ENCODE results near the gene COL15A1.

Gene COL15A1

DNA sequence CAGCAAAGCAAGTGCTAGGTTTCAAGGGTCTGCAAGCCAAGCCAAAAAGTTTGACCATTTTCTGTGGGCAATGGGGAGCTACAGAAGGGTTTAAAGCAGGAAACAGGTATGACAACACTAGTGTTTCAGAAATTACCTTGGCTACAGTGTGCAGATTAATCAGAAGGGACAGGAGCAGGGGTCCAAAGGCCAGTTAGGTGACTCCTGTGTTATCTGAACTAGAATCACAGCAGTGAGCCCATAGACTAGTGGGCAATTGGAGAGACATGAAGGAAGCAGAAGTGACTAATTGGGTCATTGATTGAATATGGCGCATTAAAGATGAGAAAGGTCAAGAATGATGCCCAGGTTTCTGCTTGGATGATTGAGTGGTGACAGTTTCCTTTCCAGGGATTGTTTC, 119.8 kb downstream of the COL15A1 start:
- no peak for DNase-seq

DNA sequence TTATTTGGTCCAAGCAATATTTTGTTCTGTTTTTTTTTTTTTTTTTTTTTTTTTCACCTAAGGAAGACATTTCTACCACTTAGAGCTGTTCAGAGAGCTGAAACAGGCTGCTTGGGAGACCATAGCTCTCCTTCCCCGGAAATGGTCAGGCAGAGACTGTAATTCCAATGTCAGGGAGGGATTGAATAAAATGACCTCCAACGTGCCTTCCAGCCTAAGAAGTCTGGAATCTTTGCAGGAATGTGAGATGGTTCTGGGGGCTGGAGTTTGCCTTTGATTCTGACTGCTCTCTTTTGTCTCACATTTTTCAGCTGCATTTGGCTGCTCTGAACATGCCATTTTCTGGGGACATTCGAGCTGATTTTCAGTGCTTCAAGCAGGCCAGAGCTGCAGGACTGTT, 122.9 kb downstream of the COL15A1 start:
- DNase-seq, result no peak

DNA sequence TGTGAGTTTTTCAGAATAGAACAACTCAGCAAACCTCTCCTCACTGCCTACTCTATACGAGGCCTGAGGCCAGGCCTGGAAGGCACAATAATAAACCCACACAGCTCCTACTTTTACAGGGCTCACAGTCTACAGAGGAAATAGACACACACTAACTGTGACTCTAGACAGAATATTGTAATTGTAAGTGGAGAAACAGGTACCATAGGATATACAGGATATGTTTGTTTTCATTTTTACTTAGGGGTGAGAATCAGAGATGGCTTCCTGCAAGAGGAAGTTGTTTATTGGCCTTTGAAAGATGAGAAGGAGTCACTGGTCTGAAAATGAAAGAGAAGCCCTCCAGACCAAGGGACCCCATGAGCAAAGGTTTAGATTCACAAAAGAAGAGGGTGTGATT, 125.4 kb downstream of the COL15A1 start:
- no peak for DNase-seq

DNA sequence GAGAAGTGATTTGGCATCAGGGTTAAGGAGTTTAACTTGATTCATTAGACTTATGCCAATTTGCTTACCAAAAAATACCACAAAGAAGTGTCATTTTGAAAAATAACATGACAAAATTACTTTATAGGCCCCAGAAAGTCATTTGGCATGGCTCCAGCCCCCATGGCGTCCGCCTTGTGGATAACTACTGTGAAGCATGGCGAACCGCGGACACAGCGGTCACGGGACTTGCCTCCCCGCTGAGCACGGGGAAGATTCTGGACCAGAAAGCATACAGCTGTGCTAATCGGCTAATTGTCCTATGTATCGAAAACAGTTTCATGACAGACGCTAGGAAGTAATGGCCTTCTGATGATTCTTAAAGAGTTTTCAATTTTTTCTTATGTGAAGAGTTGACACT, 125.8 kb downstream of the COL15A1 start:
- no peak for DNase-seq

DNA sequence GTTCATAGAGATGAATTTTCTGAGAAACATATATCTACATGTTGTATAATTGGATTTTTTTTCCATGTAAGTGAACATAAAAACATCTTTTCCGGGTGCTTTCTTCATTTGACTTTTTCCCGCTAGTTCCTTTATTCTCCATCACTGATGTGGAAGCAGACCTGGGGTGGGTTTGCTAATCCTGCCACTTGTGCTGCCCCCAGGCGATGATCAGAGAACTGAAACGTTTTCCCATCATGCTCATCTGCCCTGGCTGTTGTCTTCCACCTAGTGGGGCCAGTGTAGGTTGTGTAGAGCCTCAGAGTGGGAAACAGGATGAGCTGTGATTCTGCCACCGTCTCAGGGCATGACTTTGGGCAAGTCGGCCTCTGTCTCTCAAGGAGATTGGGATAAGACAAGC, 127.0 kb downstream of the COL15A1 start:
- DNase-seq, result no peak

DNA sequence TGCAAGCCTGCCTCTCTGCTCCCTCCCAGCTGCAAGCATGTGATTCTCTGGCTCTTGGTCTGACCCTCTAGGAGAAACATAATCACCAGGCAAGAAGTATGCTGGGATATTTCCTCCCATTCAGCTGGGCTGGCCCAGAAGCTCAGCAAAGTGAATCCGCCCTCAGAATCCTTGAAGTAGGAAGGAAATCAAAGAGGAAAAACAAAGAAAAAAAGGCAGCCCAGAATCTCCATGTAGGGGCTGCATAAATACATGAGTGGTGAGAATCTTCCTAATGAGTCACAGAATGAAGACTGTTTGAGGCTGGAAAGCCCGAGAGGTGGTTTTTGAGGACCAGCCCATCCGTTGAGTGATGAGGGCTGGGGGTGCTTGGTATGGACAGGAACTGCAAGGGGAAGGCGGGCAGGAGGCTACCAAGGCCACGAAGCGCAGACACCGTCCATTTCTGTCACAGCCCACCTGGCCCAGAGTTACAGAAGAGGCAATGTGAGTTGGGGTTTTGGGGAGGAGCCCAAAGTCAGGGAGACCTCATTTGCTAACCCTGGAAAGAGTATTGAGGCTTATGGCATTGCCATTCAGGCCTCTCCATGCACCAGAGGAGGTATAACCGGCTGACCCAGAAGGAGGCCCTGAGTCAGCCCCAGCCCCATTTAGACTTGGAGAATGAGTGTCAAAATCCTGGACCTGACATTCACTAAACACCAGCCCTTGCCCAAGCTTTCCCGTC, 127.8 kb downstream of the COL15A1 start:
- no peak for DNase-seq

DNA sequence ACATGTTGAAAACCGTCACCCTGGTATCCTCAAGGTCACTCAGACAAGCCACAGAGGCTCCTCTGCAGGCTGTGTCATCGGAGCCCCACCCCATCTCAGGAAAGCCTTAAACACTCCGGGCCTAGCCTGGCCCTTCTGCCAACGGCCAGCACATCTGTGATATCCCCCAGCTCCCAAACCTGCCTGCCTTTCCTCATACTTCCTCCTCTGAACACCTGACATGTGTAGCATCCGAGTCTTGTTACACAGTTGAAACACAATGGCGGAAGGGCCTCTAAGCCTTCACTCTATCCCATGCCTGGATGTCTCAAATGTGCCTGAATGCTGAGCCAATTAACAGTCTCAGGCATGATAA, 128.3 kb downstream of the COL15A1 start:
- no peak for DNase-seq

DNA sequence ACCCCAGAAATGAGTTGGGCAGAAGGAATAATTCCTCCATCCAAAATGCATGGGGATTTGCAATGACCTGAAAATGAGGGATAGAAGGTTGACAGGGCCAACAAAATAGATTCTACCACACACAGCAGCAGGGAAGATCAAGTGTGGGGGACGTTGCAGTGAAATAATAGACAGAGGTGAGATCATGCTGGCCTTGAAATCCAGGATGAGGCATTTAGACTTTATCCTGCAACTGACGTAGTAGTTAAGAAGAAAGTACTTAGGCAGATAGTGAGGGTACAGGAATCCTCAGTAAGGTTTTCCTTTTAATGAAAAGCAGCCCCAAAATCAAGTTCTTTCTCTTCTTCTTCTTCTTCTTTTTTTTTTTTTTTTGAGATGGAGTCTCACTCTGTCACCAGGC, 129.6 kb downstream of the COL15A1 start:
- DNase-seq, result no peak

DNA sequence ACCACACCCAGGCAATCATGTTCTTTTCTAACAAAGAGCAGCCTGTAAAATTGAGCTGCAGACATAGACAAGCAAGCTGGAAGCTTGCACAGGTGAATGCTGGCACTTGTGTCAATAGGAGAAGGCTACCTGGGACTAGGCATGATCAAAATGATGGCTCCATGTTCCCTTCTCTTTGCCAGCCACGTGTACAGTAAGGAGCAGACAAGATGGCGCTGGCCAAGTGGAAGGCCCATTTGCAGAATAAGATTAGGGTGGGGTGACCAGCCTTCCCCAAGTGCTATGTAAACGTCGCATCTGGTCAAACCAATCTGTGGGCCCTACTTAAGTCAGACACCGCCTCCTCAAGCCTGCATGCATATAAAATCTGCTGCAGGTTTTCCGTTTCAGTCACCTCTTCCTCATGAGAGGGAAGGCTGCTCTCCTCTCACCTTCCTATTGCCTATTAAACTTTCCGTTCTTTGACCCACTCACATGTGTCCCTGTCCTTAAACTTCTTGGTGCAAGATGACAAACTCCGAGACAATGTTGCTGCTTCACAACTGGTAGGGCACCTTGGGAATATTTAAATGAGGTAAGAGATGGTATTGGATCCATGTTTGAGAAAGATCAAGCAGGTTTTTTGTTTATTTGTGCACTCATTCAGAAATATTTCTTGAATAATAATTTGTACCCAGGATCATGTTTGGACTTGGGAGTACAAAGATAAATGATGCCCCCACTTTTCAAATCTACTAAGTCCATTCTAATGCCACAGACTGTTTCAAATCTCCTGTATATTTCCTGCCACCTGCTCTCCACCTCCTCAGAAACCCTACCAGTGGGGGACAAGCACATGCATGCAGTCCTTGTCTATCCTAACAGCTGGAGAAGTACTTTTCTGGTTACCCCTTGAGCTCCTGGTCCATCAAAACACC, 130.5 kb downstream of the COL15A1 start:
- no peak for DNase-seq

DNA sequence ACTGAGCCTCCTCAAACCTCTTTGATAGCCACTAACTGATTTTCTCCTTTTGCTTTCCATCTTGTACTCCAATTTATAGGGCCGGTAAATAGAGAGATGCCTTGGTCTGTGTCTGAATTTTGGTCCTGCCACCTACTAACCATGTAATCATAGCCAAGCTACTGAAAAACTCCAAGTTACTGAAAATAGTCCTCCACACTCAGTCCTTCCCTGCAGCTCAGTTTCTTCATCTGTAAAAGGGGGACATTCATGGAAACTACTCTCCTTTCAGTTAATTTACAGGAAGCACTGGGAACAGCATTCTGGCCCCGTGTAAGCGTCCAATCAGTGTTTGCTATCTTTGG, 131.2 kb downstream of the COL15A1 start:
- DNase-seq, result no peak

DNA sequence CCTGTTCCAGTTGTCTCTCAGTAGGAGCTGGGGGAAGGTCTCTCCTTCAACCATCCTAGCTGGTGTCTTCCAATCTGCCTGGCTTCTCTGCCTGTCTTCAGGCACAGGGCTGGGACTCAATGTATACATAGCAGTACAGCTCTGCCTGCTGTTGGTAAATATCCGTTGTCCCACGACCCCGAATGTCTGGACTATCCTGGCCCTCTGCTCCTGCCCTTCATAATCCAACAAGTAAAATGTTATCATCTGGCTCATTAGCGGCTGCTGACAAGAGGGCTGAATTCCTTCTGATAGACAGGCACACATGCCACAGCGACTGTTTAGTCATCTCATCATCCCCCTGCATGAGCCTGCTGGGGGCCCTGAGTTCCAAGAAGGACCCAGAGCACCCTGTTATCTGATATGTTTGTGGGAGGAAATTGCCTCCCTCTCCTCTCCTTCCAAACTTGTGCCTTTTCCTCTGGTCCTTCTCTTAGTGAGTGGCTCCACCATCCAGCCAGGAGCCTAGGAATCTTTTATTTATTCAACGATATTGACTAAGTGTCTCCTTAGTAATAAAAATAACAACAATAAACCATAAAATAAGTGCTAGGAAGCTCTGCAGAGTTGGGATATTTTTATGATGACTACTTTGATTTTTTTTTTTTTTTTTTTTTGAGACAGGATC, 131.7 kb downstream of the COL15A1 start:
- no peak for DNase-seq

DNA sequence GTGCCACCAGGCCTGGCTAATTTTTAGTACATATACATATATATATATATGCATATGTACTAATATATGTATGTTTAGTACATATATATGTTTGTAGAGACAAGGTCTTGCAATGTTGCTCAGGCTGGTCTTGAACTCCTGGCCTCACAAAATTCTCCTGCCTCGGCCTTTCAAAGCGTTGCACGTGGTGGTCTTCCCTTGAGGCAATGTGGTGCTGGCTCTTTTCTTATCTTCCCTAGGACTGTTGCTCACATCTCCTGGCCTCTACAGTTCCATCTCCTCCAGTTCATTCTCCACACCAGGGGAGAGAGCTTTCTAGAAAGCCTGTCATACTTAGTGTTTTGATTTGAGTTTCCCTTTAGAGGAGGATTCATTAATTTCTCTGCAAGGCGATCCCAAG, 132.3 kb downstream of the COL15A1 start:
- no peak for DNase-seq

DNA sequence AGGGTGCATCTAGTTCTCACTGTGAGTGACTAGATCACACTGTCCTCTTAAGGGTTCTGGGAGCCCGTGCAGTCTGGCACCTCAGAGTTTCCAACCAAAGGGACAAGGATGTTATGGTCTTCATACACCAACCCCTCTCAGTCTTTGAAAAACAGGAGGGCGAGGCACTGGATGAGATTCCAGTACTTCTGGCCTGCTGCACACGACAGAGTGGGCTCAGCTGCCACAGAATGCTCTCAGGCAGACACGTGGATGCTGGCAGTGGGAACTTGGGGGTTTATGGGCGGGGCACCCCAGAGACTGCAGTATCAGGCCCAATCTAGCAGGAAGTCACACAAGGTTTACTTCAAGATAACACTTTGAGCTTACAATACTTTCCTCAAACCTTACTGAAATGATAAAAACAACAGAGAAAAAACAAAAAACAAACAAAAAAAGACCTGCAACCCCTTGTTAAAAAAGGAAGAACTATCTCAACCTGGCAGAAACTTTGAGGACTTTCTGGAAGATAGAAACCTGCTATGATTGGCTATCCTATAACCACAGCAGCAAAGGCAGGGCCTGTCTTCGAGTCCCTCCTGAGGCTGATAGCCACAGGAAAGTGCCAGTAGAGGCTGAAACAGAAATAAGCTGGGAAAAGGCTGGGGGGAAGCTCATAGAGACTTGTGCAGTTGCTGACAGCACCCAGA, 132.9 kb downstream of the COL15A1 start:
- peak; percentile 38 for DNase-seq

DNA sequence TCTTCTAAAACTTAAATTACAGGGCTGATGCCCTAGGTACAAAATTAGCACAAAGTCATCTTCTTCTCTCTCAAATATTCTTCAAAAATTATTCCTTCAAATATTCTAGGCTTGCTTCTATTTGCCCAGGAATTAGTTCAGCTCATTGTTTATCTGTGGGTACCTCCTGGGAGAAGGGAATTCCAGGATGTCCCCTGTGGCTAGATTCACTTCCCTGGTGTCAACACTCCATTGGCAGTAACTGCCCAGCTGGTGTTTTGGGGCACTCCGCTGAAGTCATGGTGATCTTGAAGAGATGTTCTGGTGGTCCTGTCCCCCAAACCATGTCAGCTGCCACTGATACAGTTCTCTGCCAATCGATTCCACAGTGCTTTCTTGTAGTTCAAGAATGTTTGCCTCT, 135.0 kb downstream of the COL15A1 start:
- DNase-seq, result no peak

DNA sequence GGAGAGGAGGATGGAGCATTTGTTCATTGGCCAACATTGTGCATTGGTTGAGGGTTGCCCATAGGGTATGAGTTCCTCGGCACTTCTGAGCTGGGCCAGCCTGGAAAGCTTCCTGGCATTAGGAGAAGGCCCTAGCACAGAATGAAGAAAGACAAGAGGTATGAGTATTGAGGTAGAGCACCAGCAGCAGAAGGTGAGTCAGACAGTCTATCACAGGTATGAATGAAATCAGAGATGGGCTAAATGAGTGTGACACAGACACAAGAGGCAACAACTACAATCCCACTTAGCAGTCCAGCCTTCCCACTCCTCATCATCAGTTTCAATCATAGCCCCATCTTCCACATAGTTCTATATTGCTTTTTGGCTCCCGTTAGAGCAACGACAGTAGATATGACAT, 135.8 kb downstream of the COL15A1 start:
- no peak for DNase-seq

DNA sequence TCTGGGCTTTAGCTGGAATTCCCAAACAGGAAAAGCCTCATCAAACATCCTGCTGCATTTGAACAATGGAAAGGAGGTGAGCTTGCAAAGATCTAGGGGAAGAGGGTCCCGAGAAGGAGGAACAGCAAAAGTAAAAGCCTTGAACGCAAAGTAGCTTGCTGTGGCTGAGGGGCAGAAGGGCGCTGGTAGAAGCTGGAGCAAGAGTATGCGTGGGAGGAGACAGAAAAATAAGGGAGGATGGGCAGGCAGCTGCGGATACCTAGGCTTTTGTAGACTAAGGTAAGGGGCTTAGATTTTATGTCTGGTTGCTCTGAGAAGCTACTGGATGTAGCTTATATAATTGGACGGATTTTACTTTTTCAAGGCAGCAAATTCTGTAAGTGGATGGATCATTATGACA, 139.3 kb downstream of the COL15A1 start:
- no peak for DNase-seq

DNA sequence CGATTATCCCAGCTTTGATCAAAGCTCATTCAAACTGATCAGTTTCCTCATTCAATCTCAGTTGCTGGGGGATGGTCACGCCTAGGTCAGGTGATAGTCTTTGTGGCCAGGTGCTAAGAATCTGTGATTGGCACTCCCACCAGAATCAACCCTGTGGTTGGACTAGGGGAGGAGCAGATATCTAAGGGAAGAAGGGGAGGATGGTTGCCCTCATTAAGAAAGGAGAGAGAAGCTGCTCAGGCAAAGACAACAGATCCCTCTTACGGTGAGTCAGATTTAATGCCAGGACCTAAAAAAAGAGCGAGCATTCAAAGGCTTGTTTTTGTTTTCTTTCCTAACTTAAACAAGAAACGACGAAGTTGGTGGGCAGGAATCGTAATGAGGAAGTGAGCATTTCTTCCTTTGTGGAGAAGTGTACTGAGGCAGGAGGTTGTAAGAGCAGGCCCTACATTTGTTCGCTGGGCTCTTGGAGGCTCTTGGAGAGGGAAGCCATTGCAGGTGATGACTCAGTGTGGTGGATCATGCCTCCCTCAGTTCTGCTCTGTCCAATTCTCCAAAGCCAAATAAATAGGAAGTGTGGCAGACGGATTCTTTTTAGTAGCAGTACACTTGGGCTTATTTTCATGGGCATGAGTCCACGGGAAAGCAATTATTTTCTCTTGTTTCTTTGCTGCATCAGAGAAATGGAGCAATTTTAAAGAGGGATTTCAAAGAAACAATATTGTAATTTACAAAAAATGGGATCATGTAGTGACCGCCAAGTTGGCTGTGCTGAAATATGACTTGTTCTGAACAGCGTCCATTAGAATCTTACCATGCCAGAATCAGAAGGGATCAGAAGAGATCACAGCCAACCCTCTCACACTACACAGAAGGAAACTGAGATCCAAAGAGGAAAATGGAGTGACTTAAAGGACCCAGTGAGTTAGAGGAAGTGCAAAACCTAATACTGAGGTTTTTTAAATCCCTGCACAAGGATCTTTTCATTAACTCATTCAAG, 142.5 kb downstream of the COL15A1 start:
- DNase-seq, result peak; percentile 17

DNA sequence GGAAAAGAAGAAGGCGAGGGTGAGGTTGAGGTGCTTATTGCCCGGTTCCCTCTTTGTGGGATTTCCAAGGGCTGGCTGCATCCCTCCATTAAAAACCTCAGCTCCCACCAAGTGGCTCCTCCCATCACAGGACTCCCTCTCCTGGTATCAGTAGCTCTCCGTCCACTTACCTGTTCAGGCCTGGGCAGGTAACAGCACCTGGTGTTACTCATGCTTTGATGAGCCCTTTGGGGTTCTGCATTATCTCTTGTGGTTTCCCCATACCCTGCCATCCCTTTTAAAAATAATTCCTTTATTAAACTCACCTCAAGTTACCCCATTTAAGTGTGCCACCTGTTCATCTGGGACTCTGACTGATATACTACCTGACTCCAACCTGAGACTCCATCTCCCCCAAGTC, 143.8 kb downstream of the COL15A1 start:
- DNase-seq, result no peak

DNA sequence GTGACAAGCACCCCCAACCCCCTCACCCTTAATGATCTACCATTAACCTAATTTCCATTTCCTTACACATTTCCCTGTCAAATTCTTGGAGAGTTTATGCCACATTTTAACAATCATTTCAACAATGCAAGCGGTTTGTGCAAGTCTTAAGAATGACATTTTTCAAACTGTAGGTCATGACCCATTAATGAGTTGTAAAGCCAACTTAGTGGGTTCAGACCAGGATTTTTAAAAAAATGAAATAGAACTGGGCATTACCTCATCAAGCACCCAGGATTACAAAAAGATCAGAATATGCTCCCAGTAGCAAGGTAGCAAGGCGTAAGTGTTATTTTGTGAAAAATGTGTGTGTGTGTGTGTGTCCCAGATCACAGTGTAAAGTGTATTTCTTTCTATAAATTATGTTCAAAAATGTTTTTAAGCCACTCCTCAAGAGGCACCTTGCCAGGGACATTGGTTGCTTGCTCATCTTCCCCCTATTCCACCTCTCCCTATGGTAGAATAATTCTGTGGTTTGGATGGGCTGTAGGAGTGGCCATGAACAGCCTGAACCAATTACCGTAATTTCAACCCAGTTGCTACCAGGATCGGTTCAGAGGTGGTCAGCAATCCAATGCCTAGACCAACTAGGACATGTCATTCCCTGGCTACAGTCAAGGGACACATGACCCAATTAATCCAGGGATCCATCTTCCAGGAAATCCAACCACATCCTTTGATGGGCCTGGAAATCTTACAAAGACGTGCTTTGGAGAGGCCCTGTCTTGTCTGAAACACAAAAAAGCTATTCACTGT, 146.8 kb downstream of the COL15A1 start:
- DNase-seq, result no peak

DNA sequence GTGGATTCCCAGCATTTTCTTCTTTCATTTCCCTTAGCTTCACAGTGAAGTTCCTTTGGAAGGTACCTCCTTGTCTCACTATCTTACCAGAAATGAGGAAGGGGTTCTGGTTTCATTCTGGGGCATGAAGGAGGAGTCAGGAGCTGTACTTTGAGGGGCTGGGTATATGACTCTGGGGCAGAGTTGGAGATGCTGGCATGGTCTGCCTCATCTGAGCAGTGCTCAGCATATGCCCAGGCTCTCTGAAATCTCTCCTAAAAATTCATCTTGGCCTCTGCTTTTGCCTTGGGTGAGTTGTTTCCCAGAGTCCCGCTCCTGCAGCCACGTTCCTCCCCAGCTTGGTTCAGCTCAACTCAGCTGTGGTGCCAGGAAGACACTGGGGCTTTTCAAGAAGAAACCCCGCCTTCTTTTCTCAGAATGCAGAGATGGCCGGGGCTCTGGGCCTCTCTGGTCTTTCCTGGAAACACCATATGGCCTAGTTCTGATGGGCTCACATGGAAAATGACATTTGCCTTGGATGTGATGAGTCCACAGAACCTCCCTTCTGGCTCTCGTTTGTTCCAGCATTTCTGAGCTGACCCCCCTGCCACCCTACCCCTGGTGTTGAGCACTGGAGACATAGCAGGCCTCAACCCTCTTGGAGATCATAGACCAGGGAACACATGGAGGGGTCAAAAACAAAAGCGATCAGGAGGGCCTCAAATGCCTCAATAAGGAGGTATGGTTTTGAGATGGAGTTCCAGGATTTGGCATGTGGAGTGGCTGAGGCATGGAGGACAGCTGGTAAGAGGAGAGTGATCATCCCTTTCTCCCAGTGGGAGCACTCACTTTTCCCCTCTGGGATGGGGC, 149.2 kb downstream of the COL15A1 start:
- no peak for DNase-seq

DNA sequence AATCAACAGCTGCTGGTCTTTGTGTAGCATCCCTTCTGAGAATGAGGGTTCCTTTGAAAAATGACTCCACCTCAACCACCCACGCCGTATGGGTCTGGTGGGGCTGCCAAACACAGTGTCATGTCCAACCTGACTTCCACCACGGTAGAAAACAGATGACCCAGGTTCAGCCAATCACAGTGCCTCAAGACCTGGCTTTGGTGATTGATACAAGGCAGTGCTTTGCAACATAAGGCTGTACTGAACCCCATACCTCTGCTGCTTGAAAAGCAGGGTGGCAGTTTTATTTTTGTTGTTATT, 149.7 kb downstream of the COL15A1 start:
- no peak for DNase-seq

All from GDM1 (cell line).